Ishikawa (cell line): ENCODE measurements around the gene APOD.

Experiments
- EP300 ChIP-seq: IDR thresholded peaks from 2 replicates; pipeline ENCODE4 v1.6.1; 2012; ENCODE audit warnings: borderline replicate concordance
- TAF1 ChIP-seq: IDR thresholded peaks from 2 replicates; pipeline ENCODE4 v1.6.1; 2012; ENCODE audit warnings: low read depth, mild to moderate bottlenecking
- YY1 ChIP-seq: IDR thresholded peaks from 2 replicates; pipeline ENCODE4 v1.6.1; 2012; ENCODE audit warnings: low read depth

GRCh38 chr3:195582947-195583346 is 793 bp downstream of the APOD start:
- TF ChIP-seq TAF1 (no peak), YY1 (no peak), EP300 (no peak)
